ENCODE results near the gene CBX4.

DNA sequence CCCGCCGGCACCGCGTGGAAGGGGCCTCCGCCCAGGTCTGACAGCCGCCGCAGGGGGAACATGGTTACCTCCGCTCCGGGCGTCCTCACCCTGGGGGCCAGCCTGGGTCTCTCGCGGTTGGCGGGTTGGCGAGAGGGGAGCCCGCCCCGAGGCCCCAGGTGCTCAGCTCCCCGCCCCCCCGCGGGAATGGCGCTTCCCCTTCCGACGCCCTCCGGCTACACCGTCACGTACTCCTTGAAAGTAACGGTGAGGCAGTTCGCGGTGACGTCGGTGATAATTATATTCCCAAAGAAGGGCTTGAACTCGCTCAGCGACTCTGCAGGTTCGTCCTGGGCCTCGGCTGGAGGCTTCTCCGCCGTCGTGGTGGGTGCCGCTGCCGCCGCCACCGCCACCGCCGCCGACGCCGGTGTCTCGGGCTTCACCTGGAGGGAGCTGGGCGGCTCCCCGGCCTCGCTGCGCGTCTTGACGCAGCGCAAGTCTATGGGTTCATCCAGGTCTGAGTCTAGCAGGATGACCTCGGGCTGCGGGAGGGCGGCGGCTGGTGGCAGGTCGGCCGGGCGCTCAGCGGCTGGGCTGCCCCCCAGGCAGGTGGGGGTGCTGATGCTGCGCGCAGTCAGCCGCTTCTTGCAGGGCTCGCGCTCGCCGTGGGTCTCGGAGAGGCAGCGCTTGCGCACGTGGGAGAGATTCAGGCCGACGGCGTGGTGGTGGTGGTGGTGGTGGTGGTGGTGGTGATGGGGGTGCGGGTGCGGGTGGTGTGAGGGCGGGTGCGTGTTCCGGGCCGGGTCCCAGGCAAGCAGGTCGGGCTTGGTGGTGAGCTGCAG lies 5.3 kb downstream of the CBX4 start:
- no peak for TF ChIP-seq CTCF (IDR thresholded peaks at IDR 0.05)
- no peak for TF ChIP-seq POLR2A (IDR thresholded peaks at IDR 0.05)
